Stimulated activated CD8-positive, alpha-beta memory T cell treated with anti-CD3 and anti-CD28 coated beads, Interleukin-15, amount 100 ng/mL, for 4 hours (primary cell): Measurements from ENCODE around the gene PKD2.

ENCODE experiments used
- DNase-seq, 2 donors: peaks; one replicate each; pipeline ENCODE4 v3.0.0-alpha.2; 2020; ENCODE audit warnings: low read depth in 2 of 2

The PKD2 gene

DNA sequence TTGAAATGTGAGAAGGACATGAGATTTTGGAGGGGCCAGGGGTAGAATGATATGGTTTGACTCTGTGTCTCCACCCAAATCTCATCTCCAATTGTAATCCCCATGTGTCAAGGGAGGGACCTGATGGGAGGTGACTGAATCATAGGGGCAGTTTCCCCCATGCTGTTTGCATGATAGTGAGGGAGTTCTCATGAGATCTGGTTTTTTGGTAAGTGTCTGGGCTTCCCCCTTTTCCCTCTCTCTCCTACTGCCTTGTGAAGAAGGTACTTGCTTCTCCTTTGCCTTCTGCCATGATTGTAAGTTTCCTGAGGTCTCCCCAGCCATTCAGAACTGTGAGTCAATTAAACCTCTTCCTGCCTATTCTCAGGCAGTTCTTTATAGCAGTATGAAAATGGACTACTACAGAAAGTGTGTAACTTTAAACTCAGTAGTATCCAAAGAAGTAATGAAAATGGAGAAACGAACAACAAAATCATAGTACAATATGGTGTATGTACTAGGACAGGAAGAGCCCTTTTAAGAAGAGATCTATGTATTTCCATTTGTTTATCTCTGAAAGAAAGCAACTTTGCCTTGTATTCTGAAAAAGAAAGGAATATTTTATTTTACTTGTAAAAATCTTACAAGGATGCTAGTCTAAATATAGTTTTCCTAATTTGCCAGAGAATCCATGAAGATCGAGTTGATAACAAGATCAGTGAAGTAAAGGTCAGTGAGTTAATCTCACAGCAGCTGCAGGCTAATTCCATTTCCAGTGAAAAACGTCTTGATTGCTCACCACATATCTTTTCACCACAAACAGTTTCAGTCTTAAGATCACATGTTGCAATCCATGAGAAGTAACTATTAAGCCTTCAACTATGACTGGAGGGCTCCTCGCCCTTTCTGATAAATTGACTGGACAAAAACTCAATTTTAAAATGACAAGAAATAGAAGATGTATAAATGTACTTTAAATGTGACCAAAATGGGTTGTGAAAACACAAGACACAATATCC, 20.5 kb downstream of the PKD2 start:
- DNase-seq: no peak

DNA sequence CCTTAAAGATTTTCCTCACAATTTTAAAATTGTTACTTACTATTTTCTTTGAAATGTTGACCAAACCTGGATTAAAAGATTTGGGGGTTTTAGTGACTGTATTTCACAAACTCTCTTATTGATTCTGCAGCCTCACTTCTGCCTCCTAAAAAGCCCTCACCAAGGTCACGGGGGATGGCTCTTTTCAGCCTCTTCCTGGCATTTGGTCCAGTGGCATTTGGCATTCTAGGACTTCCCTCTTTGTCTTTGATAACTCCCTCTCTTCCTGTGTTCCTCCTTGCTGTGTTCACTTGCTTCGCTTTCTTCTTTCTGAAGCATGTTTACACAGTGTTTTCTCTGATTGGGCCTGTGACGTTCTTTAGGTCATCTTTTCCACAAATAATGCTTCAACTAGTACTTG, 21.5 kb downstream of the PKD2 start:
- DNase-seq: no peak

DNA sequence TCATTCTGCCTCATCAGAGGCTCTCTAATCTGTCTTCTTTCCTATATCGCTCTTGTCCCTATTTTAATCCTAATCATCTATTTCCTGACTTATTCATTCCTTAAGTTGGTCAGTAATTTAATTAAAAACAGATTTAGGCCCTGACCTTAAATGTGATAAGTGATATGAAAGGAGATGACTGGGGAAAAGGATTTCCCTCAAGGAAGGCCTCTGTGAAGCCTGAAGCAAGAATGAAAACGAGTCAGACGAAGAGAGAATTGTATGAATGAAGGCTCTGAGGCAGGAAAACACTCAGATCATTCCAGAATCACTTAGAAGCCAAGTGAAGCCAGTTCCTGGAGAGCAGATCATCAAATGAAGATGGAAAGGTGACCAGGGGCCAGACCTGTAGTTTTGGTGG, 22.1 kb downstream of the PKD2 start:
- no peak for DNase-seq

DNA sequence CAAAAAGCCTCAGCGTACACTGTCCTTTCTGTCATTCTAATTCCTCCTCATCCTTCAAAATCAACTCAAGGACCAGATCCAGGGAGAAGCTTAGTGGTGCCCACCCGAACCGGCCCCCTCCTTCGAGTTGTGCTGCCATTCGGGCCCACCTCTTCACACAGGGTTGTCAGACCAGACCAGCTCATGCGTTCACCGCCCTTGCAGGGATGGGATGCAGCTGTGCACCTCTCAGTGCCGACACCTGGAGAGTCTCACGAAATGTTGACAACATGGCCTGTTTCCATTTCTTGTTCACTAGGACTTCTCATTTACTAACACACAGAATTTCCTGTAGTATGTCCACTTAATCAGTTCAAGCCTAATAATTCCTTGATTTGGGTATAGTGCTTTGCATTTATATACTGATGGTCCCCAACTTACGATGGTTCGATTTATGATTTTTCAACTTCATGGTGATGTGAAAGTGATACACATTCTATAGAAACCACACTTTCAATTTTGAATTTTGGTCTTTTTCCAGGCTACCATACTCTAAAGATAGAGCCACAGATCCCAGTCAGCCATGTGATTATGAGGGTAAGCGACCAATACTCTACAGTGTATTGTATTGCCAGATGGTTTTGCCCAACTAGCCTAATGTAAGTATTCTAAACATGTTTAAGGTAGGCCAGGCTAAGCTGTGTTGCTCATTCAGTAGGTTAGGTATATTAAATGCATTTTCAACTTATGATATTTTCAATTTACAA, 23.3 kb downstream of the PKD2 start:
- no peak for DNase-seq

DNA sequence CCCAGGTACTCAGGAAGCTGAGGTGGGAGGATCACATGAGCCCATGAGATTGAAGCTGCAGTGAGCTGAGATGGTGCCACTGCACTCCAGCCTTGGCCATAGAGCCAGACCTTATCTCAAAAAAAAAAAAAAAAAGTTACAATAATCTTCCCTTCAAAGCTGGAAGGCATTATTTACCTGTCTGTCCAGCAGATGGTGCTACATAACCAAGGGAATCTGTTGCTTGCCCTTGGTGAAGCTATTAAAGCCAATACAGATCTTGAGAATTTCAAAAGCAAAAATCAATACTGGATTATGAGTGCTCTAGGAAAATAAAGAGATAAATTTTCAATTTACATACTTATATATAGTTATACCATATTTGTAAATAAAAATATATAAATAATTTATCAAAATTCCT, 25.9 kb downstream of the PKD2 start:
- no peak for DNase-seq

DNA sequence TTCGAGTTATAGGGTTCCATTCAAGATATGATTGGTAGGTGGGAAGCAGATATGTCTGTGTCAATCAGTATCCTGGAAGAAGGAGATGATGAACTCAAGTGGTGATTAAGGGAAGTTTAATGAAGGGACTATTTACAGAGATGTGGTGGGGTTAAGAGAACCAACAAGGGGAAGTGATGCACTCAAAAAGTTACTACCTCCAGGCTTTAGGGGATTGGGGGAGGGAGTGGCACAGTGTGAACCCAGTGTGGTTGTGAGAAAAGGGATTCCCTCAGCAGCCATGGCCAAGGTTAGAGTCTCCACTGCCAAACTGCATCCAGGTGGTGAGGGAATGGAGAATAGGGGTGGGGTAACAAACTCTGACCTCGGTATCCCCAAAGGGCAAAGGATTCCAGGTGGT, 27.9 kb downstream of the PKD2 start:
- no peak for DNase-seq

DNA sequence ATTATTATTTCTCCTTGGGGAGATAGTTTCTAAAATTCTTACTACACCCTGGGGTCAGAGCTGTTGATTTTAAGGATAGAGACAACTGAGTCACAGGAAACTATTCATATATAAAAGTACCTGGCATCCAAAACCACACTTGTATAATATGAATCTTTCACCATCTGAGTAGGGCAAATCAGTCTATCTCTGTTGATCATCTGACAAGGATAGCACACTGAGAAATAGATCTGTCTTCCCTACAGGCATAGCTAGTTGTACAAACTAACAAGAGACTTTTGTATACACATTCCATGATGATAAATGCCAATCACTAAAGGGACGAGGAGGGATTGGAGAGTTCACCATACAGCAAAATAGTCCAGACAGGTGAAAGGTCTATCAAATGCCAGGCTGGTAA, 30.0 kb downstream of the PKD2 start:
- DNase-seq: no peak

DNA sequence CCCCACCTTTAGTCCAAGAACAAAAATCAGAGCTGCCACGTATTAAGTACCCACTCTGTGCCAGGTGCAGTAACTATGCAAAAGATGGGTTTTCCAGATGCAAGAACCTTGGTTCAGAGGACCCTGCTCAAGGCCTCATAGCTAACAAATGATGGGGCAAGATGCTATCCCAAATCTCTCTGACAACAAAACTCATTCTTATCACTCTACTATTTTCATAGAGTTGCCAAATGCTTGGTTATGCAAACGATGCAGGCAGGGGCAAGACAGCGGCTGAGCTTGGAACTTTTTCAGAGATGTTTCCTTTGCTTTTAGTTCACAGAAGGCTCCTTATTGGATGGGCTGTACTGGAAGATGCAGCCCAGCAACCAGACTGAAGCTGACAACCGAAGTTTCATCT, 30.5 kb downstream of the PKD2 start:
- DNase-seq: no peak

DNA sequence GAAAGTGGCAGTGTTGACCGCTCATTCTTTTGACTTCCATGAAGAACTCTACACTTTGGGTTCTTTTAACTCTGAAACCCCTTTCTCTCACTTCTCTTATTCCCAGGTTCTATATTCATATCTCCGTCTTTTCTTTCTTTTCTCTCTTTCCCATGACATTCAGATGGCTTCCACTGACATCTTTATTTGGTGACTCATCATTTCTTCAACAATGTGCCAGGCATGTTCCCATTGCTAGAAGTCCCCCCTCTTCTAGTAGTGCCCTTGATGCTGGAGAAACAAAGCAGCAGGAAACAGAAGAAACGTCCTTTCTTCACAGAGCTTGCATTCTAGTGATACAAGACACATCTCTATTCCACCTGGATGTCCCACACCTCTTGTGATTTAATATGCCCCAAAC, 33.3 kb downstream of the PKD2 start:
- DNase-seq: no peak

DNA sequence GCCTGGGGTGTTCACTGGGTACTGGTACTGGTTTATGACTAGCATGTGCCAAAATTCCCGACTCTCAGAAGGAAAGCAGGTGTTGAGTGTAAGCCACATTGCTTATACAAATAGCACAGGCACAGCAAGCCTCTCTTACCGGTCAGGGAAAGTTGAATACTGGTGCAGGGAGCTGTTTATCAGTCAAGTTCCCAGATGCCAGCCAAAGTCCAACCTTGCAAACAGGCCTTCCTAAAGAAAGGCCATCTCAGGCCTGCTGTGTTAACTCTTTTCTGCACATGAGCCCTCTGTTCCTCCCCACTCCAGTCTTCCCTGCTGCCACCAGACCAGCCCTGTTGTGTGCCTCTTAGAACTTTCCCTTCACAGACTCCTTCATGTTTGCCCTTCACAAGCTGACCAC, 34.2 kb downstream of the PKD2 start:
- no peak for DNase-seq

DNA sequence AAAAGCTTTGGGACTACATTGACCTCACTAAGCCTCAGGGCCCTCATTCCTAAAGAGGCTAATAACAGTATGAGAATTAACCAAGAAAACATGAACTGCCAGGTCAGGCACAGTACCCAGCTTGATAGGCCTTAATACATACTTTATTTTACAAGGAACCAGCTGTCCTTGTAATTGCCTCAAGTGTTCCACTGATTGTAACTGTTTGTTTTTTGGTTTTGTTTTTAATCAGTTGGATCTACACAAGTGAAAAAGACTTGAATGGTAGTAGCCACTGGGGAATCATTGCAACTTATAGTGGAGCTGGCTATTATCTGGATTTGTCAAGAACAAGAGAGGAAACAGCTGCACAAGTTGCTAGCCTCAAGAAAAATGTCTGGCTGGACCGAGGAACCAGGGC, 35.6 kb downstream of the PKD2 start:
- DNase-seq: no peak

DNA sequence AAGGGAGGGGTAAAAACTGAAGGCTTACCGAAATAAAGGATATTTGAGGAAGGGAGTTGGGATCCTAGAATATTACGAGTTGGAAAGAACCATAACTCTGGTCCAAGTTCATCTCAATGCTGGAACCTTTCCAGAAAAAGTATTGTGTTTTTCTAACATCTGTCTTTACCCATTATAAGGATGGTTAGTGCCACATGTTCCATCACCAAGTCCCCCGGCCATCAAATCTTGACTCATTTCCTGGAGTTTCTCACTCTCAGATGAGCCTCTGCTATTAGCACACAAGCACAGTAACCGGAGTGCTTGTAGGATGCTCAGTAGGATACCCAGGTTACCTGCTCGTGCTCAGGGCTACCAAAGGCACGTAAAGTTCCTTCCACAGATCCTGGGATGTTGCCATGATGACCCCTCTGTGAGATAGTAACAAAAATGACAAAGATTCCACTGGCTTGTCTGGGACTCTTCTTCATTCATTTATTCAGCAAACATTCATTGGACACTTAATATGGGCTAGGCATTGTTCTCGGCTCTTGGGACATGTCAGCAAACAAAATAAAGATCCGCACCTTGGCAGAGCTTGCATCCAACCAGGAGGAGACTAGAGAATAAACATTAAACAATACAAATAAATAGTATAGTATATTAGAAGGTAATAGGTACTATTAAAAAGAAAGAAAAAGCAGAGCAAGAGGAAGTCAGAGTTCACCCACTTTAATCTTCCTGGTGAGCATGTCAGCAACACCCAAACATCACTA, 36.3 kb downstream of the PKD2 start:
- DNase-seq: no peak

DNA sequence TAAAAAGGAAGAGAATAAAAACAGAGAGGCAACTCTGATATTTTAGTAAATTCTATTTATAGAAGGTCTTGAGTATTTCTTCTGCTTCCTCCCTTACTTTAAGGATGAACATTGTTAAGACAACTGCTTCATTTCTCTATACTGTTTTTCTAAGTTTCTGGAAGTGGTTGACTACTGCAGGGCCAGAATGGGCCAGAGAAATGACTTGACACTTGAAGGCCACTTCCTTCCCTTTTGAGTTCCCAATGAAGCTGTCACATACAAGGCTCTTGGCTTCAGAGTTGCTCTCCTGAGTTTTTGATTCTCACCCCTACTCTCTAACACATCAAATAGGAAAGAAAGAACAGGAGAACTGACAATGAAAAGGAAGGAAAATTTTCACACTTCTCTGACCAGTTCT, 37.6 kb downstream of the PKD2 start:
- DNase-seq: no peak

DNA sequence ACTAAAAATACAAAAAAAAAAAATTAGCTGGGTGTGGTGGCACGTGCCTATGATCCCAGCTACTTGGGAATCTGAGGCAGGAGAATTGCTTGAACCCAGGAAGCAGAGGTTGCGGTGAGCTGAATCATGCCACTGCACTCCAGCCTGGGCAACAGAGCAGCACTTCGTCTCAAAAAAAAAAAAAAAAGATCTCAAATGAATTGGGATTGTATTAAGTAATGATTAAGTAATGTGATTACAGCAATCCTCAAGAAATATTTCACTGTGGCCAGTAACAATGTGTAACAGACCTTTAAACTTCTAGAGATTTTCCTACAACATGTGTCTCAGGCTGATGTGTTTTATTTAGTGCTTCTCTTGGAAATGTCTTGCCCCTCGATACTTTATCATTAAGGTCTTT, 46.8 kb downstream of the PKD2 start:
- DNase-seq: no peak

DNA sequence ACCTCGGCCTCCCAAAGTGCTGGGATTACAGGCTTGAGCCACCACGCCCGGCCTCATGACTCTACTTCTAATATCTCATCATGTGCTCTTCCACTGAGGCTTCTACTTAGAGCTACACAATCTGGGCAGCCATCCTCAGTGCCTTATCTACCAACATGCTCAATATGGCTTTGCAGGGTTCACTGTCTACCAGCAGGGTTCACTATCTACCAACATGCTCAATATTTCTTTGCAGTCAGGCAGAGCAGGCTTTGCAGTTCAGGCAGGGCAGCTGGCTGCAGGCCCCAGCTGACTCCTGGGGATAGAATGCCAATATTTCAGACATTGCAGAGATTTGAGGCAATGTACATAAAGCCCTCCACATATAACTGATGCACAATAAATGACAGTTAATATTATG, 47.5 kb downstream of the PKD2 start:
- no peak for DNase-seq

DNA sequence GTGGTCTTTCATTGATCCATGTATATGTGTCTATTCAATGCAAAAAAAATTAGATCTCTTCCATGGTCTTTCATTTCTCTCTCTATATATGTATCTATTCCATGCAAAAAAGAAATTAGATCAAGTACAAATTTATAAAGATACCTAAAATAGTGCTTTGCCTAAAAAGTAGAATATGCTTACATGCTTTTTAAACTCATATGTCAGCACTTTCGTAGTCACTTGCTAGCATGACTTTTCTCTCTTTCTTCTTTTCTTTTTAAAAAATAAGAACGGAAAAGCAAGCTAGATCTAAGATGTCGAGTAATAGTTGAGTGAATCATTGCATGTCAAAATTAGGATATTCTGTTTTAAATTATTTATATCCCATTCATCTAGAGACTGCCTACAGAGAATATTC, 50.9 kb downstream of the PKD2 start:
- no peak for DNase-seq

DNA sequence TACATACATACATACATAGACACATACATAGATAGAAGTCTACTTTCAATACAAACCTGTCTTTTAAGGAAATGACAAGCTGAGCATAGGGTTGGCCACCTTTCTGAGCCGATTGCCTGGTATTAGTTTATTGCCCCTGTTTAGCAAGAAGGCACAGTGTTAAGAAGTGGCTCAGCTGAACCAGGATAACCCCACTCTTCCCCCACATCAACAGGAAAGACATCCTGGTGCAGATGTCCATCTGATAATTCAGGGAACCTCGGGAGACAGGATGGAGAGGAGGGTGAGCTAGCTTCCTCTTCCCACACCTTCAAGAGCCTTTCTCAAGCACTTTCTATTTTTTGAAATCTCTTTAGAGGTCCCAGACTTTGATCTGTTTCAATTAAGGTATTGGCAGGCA, 52.3 kb downstream of the PKD2 start:
- DNase-seq: no peak

DNA sequence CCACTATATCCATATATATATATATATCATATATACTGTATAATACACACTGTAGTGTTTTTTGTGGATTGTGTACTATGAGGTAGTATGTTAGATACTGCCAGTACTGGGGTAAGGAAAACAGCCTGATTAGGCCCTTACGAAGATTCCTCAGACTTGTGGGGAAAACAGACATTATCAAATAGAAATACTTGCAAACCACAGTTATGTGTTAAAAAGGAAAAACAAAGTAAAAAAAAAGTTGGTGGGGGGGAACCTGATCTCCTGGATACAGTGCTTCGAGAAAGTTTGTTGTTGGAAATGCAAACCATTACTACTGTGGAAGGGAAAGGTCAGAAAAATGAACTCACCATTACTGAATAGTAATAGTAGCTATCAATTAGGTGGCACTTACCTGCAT, 53.0 kb downstream of the PKD2 start:
- DNase-seq: no peak

DNA sequence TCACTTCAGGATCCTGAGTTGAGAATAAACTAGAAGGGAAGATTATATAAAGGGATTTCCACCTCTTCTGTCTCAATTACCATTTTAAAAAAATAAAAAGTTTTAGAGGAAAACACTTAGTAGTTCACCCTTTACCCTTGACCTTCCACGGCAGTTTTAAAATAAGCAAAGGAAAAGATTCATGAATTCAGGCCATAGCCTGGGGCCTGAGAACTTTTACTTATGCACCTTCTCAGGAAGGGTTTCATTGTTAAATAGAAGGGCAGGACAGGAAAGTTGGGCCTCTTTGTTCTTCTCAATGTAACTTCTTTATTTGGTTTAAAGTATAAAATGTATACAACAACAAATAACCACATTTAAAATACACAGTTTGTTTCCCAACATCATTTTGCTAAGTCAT, 54.9 kb downstream of the PKD2 start:
- no peak for DNase-seq

DNA sequence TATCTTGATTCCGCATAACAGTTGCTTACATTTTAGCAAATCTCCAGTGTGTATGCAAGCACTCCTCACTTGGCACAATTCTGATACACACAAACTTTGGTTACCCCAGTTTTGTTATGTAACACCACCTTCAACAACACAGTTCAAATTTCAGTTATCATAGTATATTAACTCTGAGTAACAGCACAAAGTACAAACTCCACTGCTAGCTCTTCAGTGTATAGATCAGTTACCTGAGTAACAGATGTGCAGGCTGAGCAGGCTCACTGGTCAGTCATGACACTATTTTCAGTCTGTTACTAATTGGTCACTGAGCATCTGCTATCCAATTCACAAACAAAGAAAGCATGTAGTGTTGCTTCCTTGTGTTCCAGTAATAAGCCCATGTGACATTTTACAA, 55.4 kb downstream of the PKD2 start:
- DNase-seq: no peak

DNA sequence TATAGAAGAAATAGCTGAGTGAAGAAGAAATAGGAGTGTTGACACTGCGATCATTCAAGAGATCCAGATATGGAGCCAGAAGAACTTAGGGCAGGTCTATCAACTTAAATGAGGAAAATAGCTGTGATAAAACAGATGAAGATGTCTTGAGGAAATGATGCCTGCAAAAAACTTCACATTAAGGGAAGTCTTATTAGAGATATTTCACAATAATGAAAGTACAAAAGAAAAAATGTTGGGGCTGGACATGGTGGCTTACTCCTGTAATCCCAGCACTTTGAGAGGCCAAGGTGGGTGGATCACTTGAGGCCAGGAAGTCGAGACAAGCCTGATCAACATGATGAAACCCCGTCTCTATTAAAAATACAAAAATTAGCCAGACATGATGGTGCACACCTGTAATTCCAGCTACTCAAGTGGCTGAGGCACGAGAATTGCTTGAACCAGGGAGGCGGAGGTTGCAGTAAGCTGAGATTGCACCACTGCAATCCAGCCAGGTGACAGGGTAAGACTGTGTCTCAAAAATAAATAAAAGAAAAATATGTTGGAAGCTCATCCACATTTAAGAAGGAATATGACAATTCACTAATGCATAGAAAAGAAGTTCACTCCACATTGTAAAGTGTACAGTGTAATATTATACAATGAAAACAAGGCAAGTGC, 56.3 kb downstream of the PKD2 start:
- DNase-seq: no peak

DNA sequence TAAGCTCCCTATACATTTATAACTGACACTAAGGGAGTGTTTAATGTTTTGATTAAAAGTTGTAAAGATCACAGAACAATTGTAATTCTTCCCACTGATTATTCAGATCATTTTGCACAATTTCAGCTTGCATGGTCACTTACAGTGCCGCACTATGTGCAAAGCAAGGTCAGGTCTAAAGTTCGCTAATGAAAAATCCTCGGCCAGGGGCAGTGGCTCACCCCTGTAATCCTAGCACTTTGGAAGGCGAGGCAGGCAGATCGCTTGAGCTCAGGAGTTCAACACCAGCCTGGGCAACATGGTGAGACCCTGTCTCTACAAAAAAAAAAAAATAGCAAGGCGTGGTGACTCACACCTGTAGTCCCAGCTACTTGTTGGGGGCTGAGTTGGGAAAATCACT, 57.0 kb downstream of the PKD2 start:
- no peak for DNase-seq
